Measurements from ENCODE around the gene PGM5.

- TF ChIP-seq CTCF (conservative IDR thresholded peaks at IDR 0.05; ENCODE audit: low read length) (no peak), EZH2phosphoT487 (IDR thresholded peaks at IDR 0.05; ENCODE audit: borderline replicate concordance) (no peak)
Measured at GRCh38 chr9:68417762-68418161, 61.4 kb downstream of the PGM5 start.
